ENCODE results near the gene IFNLR1. TPM values are rescaled to one million over a fixed set of nuclear protein-coding genes. Genes with fewer than 3 reads are reported as not detected.

The IFNLR1 gene
- total RNA-seq, 1 donor from 2014 or later: 0.22 TPM

DNA sequence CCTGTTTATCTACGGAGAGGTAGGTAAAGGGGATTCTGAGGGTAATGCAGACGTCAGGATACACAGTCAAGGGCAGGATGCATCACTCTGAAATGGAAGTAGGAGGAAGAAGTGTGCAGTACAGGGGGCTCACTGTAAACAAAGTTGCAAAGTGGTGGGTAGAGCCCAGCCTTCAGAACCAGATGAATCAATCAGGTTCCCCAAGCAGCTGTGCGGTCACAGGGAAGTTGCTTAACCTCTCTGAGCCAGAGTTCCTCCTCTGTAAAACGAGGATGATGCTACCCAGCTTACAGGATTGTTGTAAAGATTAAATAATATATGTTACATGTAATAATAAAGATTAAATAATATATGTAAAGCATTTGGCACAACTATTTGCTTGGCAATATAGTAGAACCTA, 61.6 kb downstream of the IFNLR1 start:
- DNase-seq (ENCODE audit: low spot score): no peak

- DNase-seq (ENCODE audit: low spot score): no peak
Observed at GRCh38 chr1:24124980-24125379, 62.1 kb downstream of the IFNLR1 start.

DNA sequence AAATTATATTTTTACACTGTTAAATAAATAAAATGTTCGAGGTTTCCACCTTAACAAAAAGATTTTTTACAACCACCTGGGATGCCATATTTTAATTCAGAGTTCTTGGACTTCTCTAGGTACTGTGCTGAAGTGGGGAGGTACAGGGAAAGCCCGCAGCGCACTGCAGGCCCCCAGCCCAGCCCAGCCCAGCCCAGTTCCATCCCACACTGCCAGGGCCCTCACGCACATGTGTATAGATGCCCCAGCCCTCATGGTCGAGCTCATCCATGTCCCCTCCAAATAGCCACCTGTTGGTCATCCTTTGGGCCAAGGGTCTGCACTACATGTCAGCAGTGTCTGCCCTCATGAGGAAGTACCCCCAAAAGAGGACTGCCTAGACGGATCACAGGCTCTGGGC, 63.5 kb downstream of the IFNLR1 start:
- no peak for DNase-seq (ENCODE audit: low spot score)

DNA sequence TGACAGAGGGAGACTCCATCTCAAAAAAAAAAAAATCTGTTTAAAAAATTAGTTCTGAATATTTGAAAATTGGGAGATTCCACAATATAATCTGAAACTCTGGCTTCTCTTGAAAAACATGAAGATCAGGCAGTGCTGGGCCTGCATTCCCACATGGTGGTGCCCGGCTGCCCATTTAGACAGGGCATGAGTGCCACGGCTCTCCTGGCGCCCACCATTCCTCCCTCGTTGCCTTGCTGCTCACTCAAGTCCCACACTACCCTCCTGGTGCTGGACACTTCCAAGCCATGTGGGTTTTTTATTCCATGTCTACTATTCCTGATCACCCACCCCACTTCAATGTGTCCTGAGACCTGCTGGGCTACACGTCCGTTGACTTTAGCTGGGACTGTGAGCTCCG, 64.3 kb downstream of the IFNLR1 start:
- no peak for DNase-seq (ENCODE audit: low spot score)

DNA sequence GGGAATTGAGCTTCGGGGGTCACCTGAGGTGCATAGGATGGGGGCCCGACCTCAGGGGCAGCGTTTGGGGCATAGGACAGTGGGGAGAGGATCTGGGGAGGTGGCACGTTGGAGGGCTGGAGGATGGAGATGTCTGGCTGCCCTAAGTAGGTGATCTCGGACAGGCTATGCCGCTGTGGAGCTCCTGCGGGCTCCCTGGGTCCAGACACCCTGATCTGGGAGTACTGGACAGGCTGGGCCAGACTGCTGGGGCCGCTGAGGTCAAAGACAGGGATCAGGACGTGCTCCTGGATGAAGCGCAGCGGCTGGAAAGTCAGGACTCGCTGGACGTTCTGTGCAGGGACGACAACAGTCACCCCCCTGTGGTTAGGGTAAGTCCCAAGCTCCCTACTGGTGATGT, 65.7 kb downstream of the IFNLR1 start:
- no peak for DNase-seq (ENCODE audit: low spot score)

DNA sequence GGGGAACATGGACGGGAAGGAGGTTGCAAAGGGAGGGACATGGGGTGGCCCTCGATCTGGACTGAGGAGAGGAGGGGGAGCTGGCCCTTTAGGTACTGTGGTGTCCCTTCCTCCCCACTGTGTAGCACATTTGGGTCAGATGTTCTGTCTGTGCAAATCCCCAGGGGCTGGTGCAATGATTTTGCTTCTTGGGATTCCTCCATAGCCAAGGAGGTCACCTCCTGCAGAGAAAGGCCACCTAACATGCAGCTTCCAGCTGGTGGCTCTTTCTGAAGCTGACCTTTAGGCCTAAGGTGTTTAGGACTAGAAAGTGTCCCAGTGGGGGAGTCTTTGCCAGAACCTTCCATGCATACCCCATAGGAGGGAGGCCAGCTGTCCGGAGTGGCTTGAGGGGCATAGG, 66.1 kb downstream of the IFNLR1 start:
- DNase-seq (ENCODE audit: low spot score): no peak

DNA sequence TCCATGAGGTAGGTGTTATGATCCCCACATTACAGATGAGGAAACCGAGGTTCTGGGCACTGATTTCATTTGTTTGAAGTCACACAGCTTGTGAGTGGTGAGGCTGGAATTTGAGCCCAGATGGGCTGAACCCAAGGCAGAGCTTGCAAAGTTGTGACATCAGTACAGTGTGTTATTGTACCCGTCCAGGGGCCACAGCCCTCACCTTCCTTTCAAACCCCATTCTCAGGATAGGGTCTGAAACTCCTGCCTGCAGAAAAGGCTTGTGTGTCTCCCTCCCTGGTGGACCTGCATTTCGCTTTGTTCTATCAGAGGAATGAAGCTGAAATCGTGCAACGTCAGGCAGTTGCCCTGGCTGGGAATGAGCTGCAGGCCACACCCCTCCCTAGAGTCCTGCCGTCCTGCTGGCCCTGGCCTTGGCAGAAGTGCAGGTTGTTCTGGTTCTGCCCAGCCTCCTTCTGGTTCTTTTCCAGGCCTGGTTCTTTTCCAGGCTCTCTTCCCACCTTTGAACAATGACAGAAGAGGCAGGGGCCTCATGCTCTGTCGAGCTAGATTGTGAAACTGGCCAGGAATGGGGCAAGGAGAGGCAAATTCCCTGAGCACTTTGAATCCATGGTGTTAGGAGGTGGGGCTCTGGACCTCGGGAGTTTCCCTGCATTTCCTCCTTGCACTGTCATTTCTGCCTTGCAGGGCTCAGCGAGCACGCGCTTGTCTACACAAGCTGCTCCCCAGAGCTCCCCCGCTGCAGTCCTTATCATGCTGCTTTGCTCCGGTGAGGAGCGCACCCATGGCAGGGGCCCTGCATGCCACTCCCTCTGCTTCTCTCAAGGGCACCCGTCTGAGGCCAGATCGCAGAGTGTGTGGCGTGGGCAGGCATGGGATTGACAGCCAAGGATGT, 67.0 kb downstream of the IFNLR1 start:
- no peak for DNase-seq (ENCODE audit: low spot score)

DNA sequence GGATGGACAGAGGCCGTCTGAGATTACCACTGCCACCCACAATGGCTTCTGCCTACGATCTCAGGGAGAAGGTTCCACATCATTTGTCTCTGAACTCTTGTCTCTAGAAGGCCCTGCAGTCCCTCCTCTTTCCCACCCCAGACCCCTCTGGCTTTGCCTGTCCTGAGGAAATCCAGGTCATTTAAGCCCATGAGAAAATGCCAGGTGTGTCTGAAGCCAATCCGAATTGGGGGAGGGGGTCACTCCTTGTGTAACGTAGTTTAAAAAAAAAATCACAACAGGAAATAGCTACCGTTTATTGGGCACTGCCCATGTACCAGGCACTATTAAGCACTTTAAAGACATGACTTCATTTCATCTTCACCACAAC, 67.6 kb downstream of the IFNLR1 start:
- DNase-seq (ENCODE audit: low spot score): no peak

GRCh38 chr1:24118410-24119242, 68.5 kb downstream of the IFNLR1 start:
- no peak for DNase-seq (ENCODE audit: low spot score)

- no peak for DNase-seq (ENCODE audit: low spot score)
Observed at GRCh38 chr1:24117722-24118409, 69.2 kb downstream of the IFNLR1 start.

DNA sequence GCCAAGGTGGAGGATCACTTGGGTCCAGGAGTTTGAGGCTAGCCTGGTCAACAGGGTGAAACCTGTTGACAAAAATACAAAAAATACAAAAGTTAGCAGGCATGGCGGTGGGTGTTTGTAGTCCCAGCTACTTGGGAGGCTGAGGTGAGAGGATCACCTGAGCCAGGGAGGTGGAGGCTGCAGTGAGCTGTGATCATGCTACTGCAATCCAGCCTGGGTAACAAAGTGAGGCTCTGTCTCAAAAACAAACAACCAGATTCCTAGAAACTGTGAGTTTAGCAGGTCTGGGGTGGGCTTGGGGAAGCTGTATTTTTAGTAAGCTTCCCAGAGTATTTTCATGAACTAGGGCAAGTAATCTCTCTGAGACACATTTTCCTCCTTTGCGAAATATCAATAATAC, 70.0 kb downstream of the IFNLR1 start:
- no peak for DNase-seq (ENCODE audit: low spot score)

- no peak for DNase-seq (ENCODE audit: low spot score)
Observed at GRCh38 chr1:24114753-24115152, 72.3 kb downstream of the IFNLR1 start.

GRCh38 chr1:24113641-24114033, 73.5 kb downstream of the IFNLR1 start:
- no peak for DNase-seq (ENCODE audit: low spot score)

DNA sequence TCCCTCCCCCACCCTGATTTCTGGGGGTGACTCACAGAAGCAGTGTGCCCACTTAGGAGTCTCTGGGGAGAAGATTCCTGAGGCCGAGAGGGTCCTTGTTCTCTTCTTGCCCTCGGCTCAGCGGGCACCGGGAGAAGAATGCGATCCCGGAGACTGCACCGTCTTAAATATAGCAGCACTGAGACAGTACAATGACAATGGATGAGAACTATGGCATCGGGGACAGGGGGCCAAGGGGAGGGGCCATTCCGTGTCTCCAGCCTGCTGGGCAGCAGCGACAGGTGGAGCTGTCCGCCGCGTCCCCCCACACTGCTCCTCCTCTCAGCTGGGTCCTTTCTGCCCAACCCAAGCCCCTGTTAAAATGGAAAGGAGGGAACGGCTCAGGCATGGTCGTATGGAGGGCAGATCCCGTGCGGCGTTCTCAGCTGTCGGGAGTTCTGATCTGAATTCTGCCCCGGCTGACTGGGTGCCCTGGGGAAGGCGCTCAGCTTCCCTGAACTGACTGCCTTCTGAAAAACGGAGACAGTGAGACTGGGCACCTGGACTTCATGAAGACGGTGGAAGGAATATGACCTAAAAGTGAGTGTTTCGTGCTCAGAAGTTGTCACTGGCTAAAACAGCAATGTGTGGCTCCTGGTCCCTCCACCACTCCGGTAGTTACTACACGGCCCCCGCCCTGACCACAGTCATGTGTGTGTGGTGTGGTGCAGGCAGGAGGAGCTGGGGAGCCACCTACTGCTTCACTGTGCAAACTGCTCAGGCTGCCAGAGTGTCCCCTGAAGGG, 74.9 kb downstream of the IFNLR1 start, which contains the start of gene MYOM3:
TSS of gene MYOM3 (minus strand) at position 140 of the 784 bp plus-strand sequence. CDS start 3,499 bp downstream, outside the sequence.
- DNase-seq (ENCODE audit: low spot score): no peak

- DNase-seq (ENCODE audit: low spot score): no peak
Observed at GRCh38 chr1:24111262-24111995, 75.7 kb downstream of the IFNLR1 start.

GRCh38 chr1:24110642-24111261, 76.3 kb downstream of the IFNLR1 start:
- DNase-seq (ENCODE audit: low spot score): no peak

GRCh38 chr1:24109686-24110475, 77.2 kb downstream of the IFNLR1 start:
- no peak for DNase-seq (ENCODE audit: low spot score)

DNA sequence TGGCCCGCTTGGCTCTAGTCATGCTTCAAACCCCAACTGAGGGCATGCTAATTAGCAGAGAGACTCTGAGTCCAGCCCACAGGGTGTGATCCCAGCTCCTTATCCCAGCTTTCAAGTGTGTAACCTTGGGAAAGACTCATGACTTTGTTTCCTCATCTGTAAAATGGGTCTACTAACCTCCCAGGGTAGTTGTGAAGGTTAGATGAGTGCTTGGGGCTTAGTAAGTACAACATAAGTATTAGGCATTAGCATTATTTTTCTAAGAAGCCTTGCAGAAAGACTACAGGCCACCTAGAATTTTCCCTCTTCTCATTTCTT, 78.0 kb downstream of the IFNLR1 start:
- DNase-seq (ENCODE audit: low spot score): no peak
